Gastrocnemius medialis (tissue), 4 donors: Measurements from ENCODE around the gene HEBP1. TPM values are rescaled to one million over a fixed set of nuclear protein-coding genes. Genes with fewer than 3 reads are reported as not detected.

Experiments
- ATAC-seq, 2 donors: fragments of 150-250 bp; one replicate each; pipeline ENCODE4 v1.9.1; 2016
- DNase-seq, 2 donors: peaks; one replicate each; pipeline ENCODE4 v3.0.0-alpha.2; 2019
- H3K27ac ChIP-seq, 4 donors: fragments of 200-600 bp; sonication (generic); 1 replicate in 1 of 4; 2 replicates in 3 of 4; pipeline ENCODE4 v1.5.1; 2016 to 2018; ENCODE audit warnings: mild to moderate bottlenecking in 2 of 4, moderate library complexity in 1 of 4
- H3K27me3 ChIP-seq, 3 donors: fragments of 200-600 bp; sonication (generic) in 2 of 3; 1 replicate in 1 of 3; 2 replicates in 2 of 3; pipeline versions ENCODE4 v1.5.1 to v1.6.0; 2016 to 2019; ENCODE audit warnings: mild to moderate bottlenecking in 1 of 3, moderate library complexity in 1 of 3
- H3K36me3 ChIP-seq, 2 donors: fragments of 200-600 bp; sonication (generic) in 1 of 2; one replicate each; pipeline ENCODE4 v1.5.1; 2017 to 2018
- H3K4me1 ChIP-seq, 2 donors: fragments of 200-600 bp; sonication (generic) in 1 of 2; one replicate each; pipeline ENCODE4 v1.5.1; 2016 to 2017; ENCODE audit warnings: mild to moderate bottlenecking in 2 of 2
- H3K4me3 ChIP-seq, 4 donors: fragments of 200-600 bp; sonication (generic) in 3 of 4; 1 replicate in 1 of 4; 2 replicates in 3 of 4; pipeline ENCODE4 v1.5.1; 2016 to 2019; ENCODE audit warnings: mild to moderate bottlenecking in 2 of 4
- H3K9me3 ChIP-seq, 3 donors: fragments of 200-600 bp; sonication (generic) in 2 of 3; 1 replicate in 1 of 3; 2 replicates in 2 of 3; pipeline ENCODE4 v1.5.1; 2016 to 2019
- CTCF ChIP-seq, 5 experiments: fragments of 450-650 bp in 3 of 5; fragments of 200-600 bp in 2 of 5; sonication (generic) in 2 of 5; IDR thresholded peaks in 4 of 5; conservative IDR thresholded peaks in 1 of 5; 1 replicate in 4 of 5; 2 replicates in 1 of 5; pipeline ENCODE4 v1.5.1; 2016 to 2019; ENCODE audit warnings: antibody characterized with exemption in 5 of 5, mild to moderate bottlenecking in 3 of 5, moderate library complexity in 3 of 5
- POLR2A ChIP-seq, 2 donors: fragments of 450-650 bp; IDR thresholded peaks; one replicate each; pipeline ENCODE4 v1.6.1; 2017; ENCODE audit warnings: antibody characterized with exemption in 2 of 2, mild to moderate bottlenecking in 2 of 2, moderate library complexity in 2 of 2
- in situ Hi-C, 4 donors: fragments of 200-750 bp; cut with MboI; loops; one replicate each; pipeline versions ENCODE4 v1.15.0 to v1.8.0; 2017; ENCODE audit warnings: low sequenced_read_pairs in 4 of 4
- intact Hi-C: fragments of 100-400 bp; cut with DNase I; formaldehyde crosslinking; loops from one replicate; pipeline ENCODE4 v1.15.1; 2023; ENCODE audit warnings: low total_unique reads
- total RNA-seq, 4 donors: library from RNA; depleted of rRNA; stranded (reverse); fragments of >200 nt; gene quantifications; one replicate each; pipeline versions ENCODE4 v1.1.0 to v1.2.3, GENCODE V29; 2016

The HEBP1 gene
- total RNA-seq, 4 donors from 2014 or later = 3.8 to 15.8 (median 9.9) TPM

GRCh38 chr12:12927211-12928079 is 72.6 kb downstream of the HEBP1 start:
- TF ChIP-seq CTCF (IDR thresholded peaks at IDR 0.05 in 4 of 5, conservative IDR thresholded peaks at IDR 0.05 in 1 of 5) = no peak
- no peak for TF ChIP-seq POLR2A (IDR thresholded peaks at IDR 0.05)
- H3K4me3 ChIP-seq = peak overlapping the region in 2 of 4 donors; percentile 7 to 35
- no peaks in the 10 kb centered on the region for H3K36me3 ChIP-seq
- in situ Hi-C loops = no loop called here
- H3K4me1 ChIP-seq = no peaks in the 10 kb centered on the region
- ATAC-seq (peak in 1 of 2 donors; percentile 81), DNase-seq (peak in 1 of 2 donors; percentile 71)
- H3K27me3 ChIP-seq = no peaks in the 10 kb centered on the region
- peak overlapping the region in 1 of 4 donors; percentile 42 for H3K27ac ChIP-seq
- intact Hi-C loops = no loop called here
- H3K9me3 ChIP-seq = no peaks in the 10 kb centered on the region

GRCh38 chr12:12926571-12927071 is 73.4 kb downstream of the HEBP1 start:
- Histone ChIP-seq H3K9me3 (no peaks in the 10 kb centered on the region), H3K27ac (no peak overlapping the region), H3K4me3 (peak overlapping the region in 1 of 4 donors; percentile 35), H3K27me3 (no peaks in the 10 kb centered on the region), H3K36me3 (no peaks in the 10 kb centered on the region), H3K4me1 (no peaks in the 10 kb centered on the region)
- intact Hi-C loops (no loop called here), in situ Hi-C loops (no loop called here)
- ATAC-seq (no peak), DNase-seq (no peak)
- TF ChIP-seq CTCF (IDR thresholded peaks at IDR 0.05 in 4 of 5, conservative IDR thresholded peaks at IDR 0.05 in 1 of 5) = no peak
- TF ChIP-seq POLR2A (IDR thresholded peaks at IDR 0.05) = no peak

GRCh38 chr12:12925388-12925787 is 74.7 kb downstream of the HEBP1 start:
- DNase-seq (no peak), ATAC-seq (no peak)
- Histone ChIP-seq H3K9me3 (no peaks in the 10 kb centered on the region), H3K4me3 (no peak overlapping the region), H3K27me3 (no peaks in the 10 kb centered on the region), H3K4me1 (no peaks in the 10 kb centered on the region), H3K36me3 (no peaks in the 10 kb centered on the region), H3K27ac (no peak overlapping the region)
- intact Hi-C loops (no loop called here), in situ Hi-C loops (no loop called here)
- TF ChIP-seq POLR2A (IDR thresholded peaks at IDR 0.05) (no peak), CTCF (IDR thresholded peaks at IDR 0.05 in 4 of 5, conservative IDR thresholded peaks at IDR 0.05 in 1 of 5) (no peak)

Other genes starting within 250 kb of the HEBP1 start
- gene APOLD1, start 214.6 kb downstream of the HEBP1 start, total RNA-seq = 10 to 100 TPM; 25.8 to 73.7 (median 67.7) TPM
- 10 to 100 TPM; 37.1 to 75.4 (median 58.3) TPM for gene DDX47, start 186.9 kb downstream of the HEBP1 start, total RNA-seq
- 1 to 10 TPM in 1 of 4 donors, under 1 TPM in 3; 0.23 to 5.8 (median 0.52) TPM for gene GPRC5A, start 108.7 kb downstream of the HEBP1 start, total RNA-seq
- not detected for gene GPRC5D, start 48.1 kb downstream of the HEBP1 start, total RNA-seq
- 1 to 10 TPM; 1.8 to 3.5 (median 2.5) TPM for gene FAM234B, start 44.1 kb upstream of the HEBP1 start, total RNA-seq
- gene GSG1, start 103.4 kb upstream of the HEBP1 start, total RNA-seq = not detected
- 100 to 1,000 TPM in 1 of 4 donors, 10 to 100 TPM in 3; 33.5 to 111 (median 73.6) TPM for gene EMP1, start 196.5 kb upstream of the HEBP1 start, total RNA-seq